Measurements from ENCODE around the gene PRPS1.
"Not testable (repeated sequence)": the region's sequence is repeated elsewhere in the genome, so short reads cannot be mapped to it uniquely, and the experiment has no call there.

Gene PRPS1

GRCh38 chrX:107629540-107629909 is 1.2 kb downstream of the PRPS1 start:
- in situ Hi-C loops (cut with MboI; ENCODE audit: low sequenced_read_pairs) = no loop called here

- in situ Hi-C loops (cut with MboI; ENCODE audit: low sequenced_read_pairs) = no loop called here
Measured at GRCh38 chrX:107630031-107630689, 1.9 kb downstream of the PRPS1 start.

GRCh38 chrX:107632346-107632745 is 4.0 kb downstream of the PRPS1 start:
- in situ Hi-C loops (cut with MboI; ENCODE audit: low sequenced_read_pairs) = no loop called here

- in situ Hi-C loops (cut with MboI; ENCODE audit: low sequenced_read_pairs) = no loop called here
Measured at GRCh38 chrX:107646735-107647134, 18.4 kb downstream of the PRPS1 start.

- in situ Hi-C loops (cut with MboI; ENCODE audit: low sequenced_read_pairs) = no loop called here
Measured at GRCh38 chrX:107648332-107648731, 20.0 kb downstream of the PRPS1 start.

- in situ Hi-C loops (cut with MboI; ENCODE audit: low sequenced_read_pairs) = no loop called here
Measured at GRCh38 chrX:107654566-107654871, 26.2 kb downstream of the PRPS1 start.

GRCh38 chrX:107654872-107655761 is 26.8 kb downstream of the PRPS1 start:
- in situ Hi-C loops (cut with MboI; ENCODE audit: low sequenced_read_pairs) = no loop called here

GRCh38 chrX:107656978-107657377 is 28.7 kb downstream of the PRPS1 start:
- in situ Hi-C loops (cut with MboI; ENCODE audit: low sequenced_read_pairs) = no loop called here

- in situ Hi-C loops (cut with MboI; ENCODE audit: low sequenced_read_pairs) = no loop called here
Measured at GRCh38 chrX:107658660-107659059, 30.4 kb downstream of the PRPS1 start.

- in situ Hi-C loops (cut with MboI; ENCODE audit: low sequenced_read_pairs) = no loop called here
Measured at GRCh38 chrX:107659286-107659685, 31.0 kb downstream of the PRPS1 start.

GRCh38 chrX:107659768-107660167 is 31.5 kb downstream of the PRPS1 start:
- in situ Hi-C loops (cut with MboI; ENCODE audit: low sequenced_read_pairs) = no loop called here

- in situ Hi-C loops (cut with MboI; ENCODE audit: low sequenced_read_pairs) = no loop called here
Measured at GRCh38 chrX:107662145-107662544, 33.8 kb downstream of the PRPS1 start.

GRCh38 chrX:107662824-107663223 is 34.5 kb downstream of the PRPS1 start:
- in situ Hi-C loops (cut with MboI; ENCODE audit: low sequenced_read_pairs) = no loop called here

GRCh38 chrX:107666931-107667330 is 38.6 kb downstream of the PRPS1 start:
- in situ Hi-C loops (cut with MboI; ENCODE audit: low sequenced_read_pairs) = no loop called here

GRCh38 chrX:107667426-107667825 is 39.1 kb downstream of the PRPS1 start:
- in situ Hi-C loops (cut with MboI; ENCODE audit: low sequenced_read_pairs) = no loop called here

- in situ Hi-C loops (cut with MboI; ENCODE audit: low sequenced_read_pairs) = not testable (repeated sequence)
Measured at GRCh38 chrX:107668710-107669109, 40.4 kb downstream of the PRPS1 start.

GRCh38 chrX:107669261-107669660 is 41.0 kb downstream of the PRPS1 start:
- in situ Hi-C loops (cut with MboI; ENCODE audit: low sequenced_read_pairs) = no loop called here

GRCh38 chrX:107669885-107670628 is 41.7 kb downstream of the PRPS1 start:
- in situ Hi-C loops (cut with MboI; ENCODE audit: low sequenced_read_pairs) = no loop called here

- in situ Hi-C loops (cut with MboI; ENCODE audit: low sequenced_read_pairs) = not testable (repeated sequence)
Measured at GRCh38 chrX:107671256-107671655, 42.9 kb downstream of the PRPS1 start.

GRCh38 chrX:107672955-107673378 is 44.7 kb downstream of the PRPS1 start:
- in situ Hi-C loops (cut with MboI; ENCODE audit: low sequenced_read_pairs) = no loop called here

GRCh38 chrX:107673431-107673830 is 45.1 kb downstream of the PRPS1 start:
- in situ Hi-C loops (cut with MboI; ENCODE audit: low sequenced_read_pairs) = no loop called here

Measured in hTERT RPE-1 (cell line).